22Rv1 (cell line): ENCODE results near the gene SLC13A5.

ENCODE experiments used
- H3K27ac ChIP-seq: fragments of 450-650 bp; 2 replicates; pipeline ENCODE4 v1.5.1; 2017
- CTCF ChIP-seq: fragments of 450-650 bp; IDR thresholded peaks from 2 replicates; pipeline ENCODE4 v1.5.1; 2017; ENCODE audit warnings: mild to moderate bottlenecking
- ZFX ChIP-seq: fragments of 450-650 bp; IDR thresholded peaks from 2 replicates; pipeline ENCODE4 v1.6.1; 2017; ENCODE audit warnings: antibody characterized with exemption, borderline replicate concordance

Gene SLC13A5

DNA sequence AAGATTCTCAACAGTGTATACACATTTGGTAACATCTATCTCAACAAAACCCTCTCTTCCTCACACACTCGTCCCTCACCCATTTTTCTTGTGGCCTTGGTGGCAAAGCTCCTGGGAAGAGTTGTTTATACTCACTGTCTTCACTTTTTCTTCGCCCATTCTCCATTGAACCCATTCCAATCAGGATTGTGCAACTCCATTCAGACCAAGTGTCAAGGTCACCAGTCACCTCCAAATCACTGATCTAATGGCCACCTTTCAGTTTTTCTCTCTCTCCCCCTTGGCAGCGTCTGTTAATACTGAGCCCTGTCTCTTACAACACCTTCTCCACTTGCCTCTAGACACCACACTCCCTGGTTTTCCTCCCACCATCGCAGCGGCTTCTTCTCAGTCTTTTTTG lies 8.6 kb upstream of the SLC13A5 start:
- TF ChIP-seq ZFX: no peak
- no peak for TF ChIP-seq CTCF
- no peak overlapping the region for H3K27ac ChIP-seq

DNA sequence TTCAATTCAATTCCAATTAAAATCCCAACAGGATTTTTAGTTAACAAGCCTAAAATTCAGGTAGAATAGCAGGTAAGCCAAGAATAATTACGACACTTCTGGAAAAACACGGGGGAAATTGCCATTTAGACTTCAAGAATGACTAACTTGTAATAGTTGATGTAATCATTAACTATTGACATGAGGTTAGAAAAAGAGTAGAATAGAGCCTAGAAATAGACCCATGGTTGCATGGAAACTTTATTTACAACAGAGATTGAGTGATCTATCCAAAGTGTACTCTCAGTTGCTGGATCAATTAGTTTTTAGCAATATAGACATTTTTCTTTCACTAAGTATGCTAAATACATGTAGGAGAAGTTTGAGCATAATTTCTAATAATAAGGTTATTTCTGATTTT lies 3.6 kb upstream of the SLC13A5 start:
- TF ChIP-seq ZFX: no peak
- TF ChIP-seq CTCF: no peak

DNA sequence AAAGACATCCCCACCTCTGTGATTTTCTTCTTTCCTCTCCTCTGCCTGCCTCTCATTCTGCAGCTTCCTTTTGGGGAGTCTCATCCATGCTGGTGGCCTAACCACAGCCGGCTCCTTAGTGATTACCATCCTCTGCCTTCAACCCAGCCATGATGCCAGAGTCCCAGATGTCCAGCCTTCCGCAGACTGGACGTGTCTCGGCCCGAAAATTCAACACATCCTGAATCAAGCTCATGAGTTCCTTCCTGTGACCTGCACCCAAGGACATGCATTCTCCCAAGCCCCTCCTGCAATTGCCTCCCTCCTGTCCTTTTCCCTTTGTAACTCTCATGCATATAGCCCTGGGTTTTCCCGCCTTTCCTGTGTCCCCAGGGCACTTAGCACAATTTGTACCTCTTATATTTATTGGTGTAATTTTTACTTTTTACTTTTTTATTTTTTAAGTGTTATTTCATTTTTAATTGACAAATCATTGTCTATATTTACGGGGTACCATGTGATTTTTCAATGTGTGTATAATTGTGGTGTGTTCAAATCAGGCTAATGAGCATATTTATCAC lies 1.2 kb upstream of the SLC13A5 start:
- H3K27ac ChIP-seq: no peak overlapping the region
- TF ChIP-seq ZFX (no peak), CTCF (no peak)

More for the DNA sequence above, 3.6 kb upstream of the SLC13A5 start:
- no peak overlapping the region for H3K27ac ChIP-seq

GRCh38 chr17:6713918-6714271 lies 726 bp upstream of the SLC13A5 start:
- no peak overlapping the region for H3K27ac ChIP-seq
- no peak for TF ChIP-seq ZFX
- TF ChIP-seq CTCF: no peak

GRCh38 chr17:6712854-6713129 lies 377 bp downstream of the SLC13A5 start:
- TF ChIP-seq CTCF (no peak), ZFX (no peak)
- no peak overlapping the region for H3K27ac ChIP-seq

DNA sequence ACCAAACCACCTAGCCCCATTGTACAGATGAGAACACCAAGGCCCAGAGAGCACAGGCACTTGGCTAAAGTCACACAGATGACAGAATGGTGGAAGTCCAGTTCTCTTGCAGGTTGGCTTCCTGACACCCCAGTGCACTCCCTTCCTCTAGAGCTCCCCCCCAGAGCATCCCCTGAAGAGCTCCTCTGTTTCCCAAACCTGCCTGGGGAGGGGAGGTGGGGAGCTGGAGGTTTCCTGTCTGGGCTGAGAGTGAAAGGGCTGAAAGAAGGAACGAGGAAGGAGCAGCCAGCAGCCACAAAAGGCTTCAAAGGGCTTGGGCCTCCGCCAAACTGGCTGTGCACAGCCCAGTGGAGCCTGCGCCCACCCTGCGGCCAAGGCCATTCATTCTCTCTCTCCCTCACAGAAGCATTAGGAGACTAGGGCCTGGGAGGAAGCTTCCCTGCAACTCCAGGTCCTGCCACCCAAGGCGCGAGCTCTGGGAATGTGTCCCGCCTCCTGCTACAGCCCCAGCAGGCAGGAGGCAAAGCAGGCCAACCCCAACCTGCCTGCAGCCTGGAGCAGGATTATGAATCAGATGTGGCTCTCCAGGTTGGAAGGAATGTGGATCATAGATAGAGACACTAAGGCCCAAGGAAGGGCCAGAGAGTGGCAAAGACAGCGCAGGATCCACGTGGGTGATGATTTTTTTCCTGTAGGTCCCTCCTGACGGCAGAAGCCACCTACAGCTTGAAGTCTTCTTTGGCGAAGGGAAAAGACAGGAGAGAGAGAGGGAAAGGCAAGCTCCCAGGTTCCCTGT lies 913 bp downstream of the SLC13A5 start:
- no peak overlapping the region for H3K27ac ChIP-seq
- no peak for TF ChIP-seq CTCF
- no peak for TF ChIP-seq ZFX

DNA sequence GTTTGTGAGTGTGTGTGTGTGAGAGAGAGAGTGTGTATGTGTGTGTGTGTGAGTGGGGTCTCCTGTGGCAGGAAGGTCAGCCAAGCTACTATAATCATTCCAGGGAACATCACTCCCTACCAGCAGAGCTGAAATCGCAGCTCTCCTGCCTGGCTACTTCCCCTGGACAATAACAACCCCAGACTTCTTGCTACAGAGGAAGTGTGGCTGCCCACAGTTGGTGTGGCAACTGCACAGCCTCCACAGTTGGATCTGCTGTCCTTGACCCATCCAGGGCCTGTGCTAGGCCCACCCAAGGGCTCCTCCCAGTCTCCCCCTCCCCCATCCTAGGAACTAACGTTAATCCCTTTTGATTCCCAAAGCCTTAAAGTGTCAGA lies 1.5 kb downstream of the SLC13A5 start:
- H3K27ac ChIP-seq: no peak overlapping the region
- no peak for TF ChIP-seq ZFX

GRCh38 chr17:6711081-6711674 lies 2.0 kb downstream of the SLC13A5 start:
- no peak overlapping the region for H3K27ac ChIP-seq
- TF ChIP-seq ZFX (no peak), CTCF (no peak)
